HEK293 (cell line): ENCODE data around the gene MPC1.

ENCODE experiments used
- BCL11A ChIP-seq: fragments of 450-650 bp; formaldehyde crosslinking; IDR thresholded peaks from 2 replicates; pipeline ENCODE4 v1.5.1; 2016; ENCODE audit warnings: low read depth, missing biosample characterization, missing genetic modification characterization
- EGR2 ChIP-seq: fragments of 450-650 bp; formaldehyde crosslinking; IDR thresholded peaks from 2 replicates; pipeline ENCODE4 v1.5.1; 2016; ENCODE audit warnings: low read depth, missing biosample characterization, missing genetic modification characterization
- GLIS2 ChIP-seq: fragments of 450-650 bp; formaldehyde crosslinking; IDR thresholded peaks from 2 replicates; pipeline ENCODE4 v1.5.1; 2016; ENCODE audit warnings: missing biosample characterization, missing genetic modification characterization
- INSM2 ChIP-seq: fragments of 450-650 bp; formaldehyde crosslinking; IDR thresholded peaks from 2 replicates; pipeline ENCODE4 v1.5.1; 2016; ENCODE audit warnings: missing biosample characterization, missing genetic modification characterization
- KLF10 ChIP-seq: fragments of 450-650 bp; IDR thresholded peaks from 2 replicates; pipeline ENCODE4 v1.5.1; 2018; ENCODE audit warnings: missing biosample characterization, mild to moderate bottlenecking, missing genetic modification characterization
- KLF17 ChIP-seq: fragments of 450-650 bp; formaldehyde crosslinking; IDR thresholded peaks from 2 replicates; pipeline ENCODE4 v1.5.1; 2016; ENCODE audit warnings: missing biosample characterization, missing genetic modification characterization
- KLF7 ChIP-seq: fragments of 450-650 bp; formaldehyde crosslinking; IDR thresholded peaks from 2 replicates; pipeline ENCODE4 v1.5.1; 2016; ENCODE audit warnings: missing biosample characterization, missing genetic modification characterization, borderline replicate concordance
- OVOL3 ChIP-seq: fragments of 450-650 bp; formaldehyde crosslinking; IDR thresholded peaks from 2 replicates; pipeline ENCODE4 v1.5.1; 2016; ENCODE audit warnings: missing biosample characterization, missing genetic modification characterization
- SP2 ChIP-seq: fragments of 450-650 bp; formaldehyde crosslinking; IDR thresholded peaks from 2 replicates; pipeline ENCODE4 v1.5.1; 2016; ENCODE audit warnings: missing biosample characterization, missing genetic modification characterization
- SP7 ChIP-seq: fragments of 450-650 bp; formaldehyde crosslinking; IDR thresholded peaks from 2 replicates; pipeline ENCODE4 v1.5.1; 2016; ENCODE audit warnings: missing biosample characterization, missing genetic modification characterization
- TCF7L2 ChIP-seq: IDR thresholded peaks from 2 replicates; pipeline ENCODE4 v1.6.1; 2011; ENCODE audit warnings: low read depth, mild to moderate bottlenecking, inconsistent platforms, low read length, moderate library complexity, borderline replicate concordance
- ZBTB49 ChIP-seq: fragments of 450-650 bp; formaldehyde crosslinking; IDR thresholded peaks from 2 replicates; pipeline ENCODE4 v1.5.1; 2016; ENCODE audit warnings: missing biosample characterization, missing genetic modification characterization, low read depth
- ZNF121 ChIP-seq: fragments of 450-650 bp; formaldehyde crosslinking; IDR thresholded peaks from 2 replicates; pipeline ENCODE4 v1.5.1; 2016; ENCODE audit warnings: missing biosample characterization, missing genetic modification characterization
- ZNF138 ChIP-seq: fragments of 450-650 bp; formaldehyde crosslinking; IDR thresholded peaks from 2 replicates; pipeline ENCODE4 v1.5.1; 2016; ENCODE audit warnings: missing biosample characterization, missing genetic modification characterization, borderline replicate concordance
- ZNF148 ChIP-seq: fragments of 450-650 bp; formaldehyde crosslinking; IDR thresholded peaks from 2 replicates; pipeline ENCODE4 v1.5.0; 2017; ENCODE audit warnings: missing biosample characterization, missing genetic modification characterization, borderline replicate concordance
- ZNF19 ChIP-seq: fragments of 450-650 bp; formaldehyde crosslinking; IDR thresholded peaks from 2 replicates; pipeline ENCODE4; 2016; ENCODE audit warnings: missing biosample characterization, missing genetic modification characterization, low read depth
- ZNF324 ChIP-seq: fragments of 450-650 bp; formaldehyde crosslinking; IDR thresholded peaks from 2 replicates; pipeline ENCODE4 v1.5.1; 2016; ENCODE audit warnings: missing biosample characterization, missing genetic modification characterization
- ZNF354C ChIP-seq: fragments of 450-650 bp; formaldehyde crosslinking; IDR thresholded peaks from 2 replicates; pipeline ENCODE4 v1.5.1; 2016; ENCODE audit warnings: missing biosample characterization, missing genetic modification characterization, low read depth, borderline replicate concordance
- ZNF488 ChIP-seq: fragments of 450-650 bp; formaldehyde crosslinking; IDR thresholded peaks from 2 replicates; pipeline ENCODE4 v1.5.1; 2016; ENCODE audit warnings: missing biosample characterization, missing genetic modification characterization
- ZNF560 ChIP-seq: fragments of 450-650 bp; formaldehyde crosslinking; IDR thresholded peaks from 2 replicates; pipeline ENCODE4 v1.5.1; 2017; ENCODE audit warnings: missing biosample characterization, missing genetic modification characterization, borderline replicate concordance
- ZNF624 ChIP-seq: fragments of 450-650 bp; formaldehyde crosslinking; IDR thresholded peaks from 2 replicates; pipeline ENCODE4 v1.5.1; 2017; ENCODE audit warnings: missing biosample characterization, missing genetic modification characterization
- ZNF626 ChIP-seq: fragments of 450-650 bp; sonication (Bioruptor Pico); formaldehyde crosslinking; IDR thresholded peaks from 2 replicates; pipeline ENCODE4 v1.5.1; 2018; ENCODE audit warnings: missing biosample characterization, missing genetic modification characterization, inconsistent platforms
- ZNF654 ChIP-seq: fragments of 450-650 bp; formaldehyde crosslinking; IDR thresholded peaks from 2 replicates; pipeline ENCODE4 v1.5.1; 2016; ENCODE audit warnings: low read depth, missing biosample characterization, missing genetic modification characterization
- ZNF704 ChIP-seq: fragments of 450-650 bp; formaldehyde crosslinking; IDR thresholded peaks from 2 replicates; pipeline ENCODE4 v1.5.1; 2016; ENCODE audit warnings: missing biosample characterization, missing genetic modification characterization
- ZNF776 ChIP-seq: fragments of 450-650 bp; formaldehyde crosslinking; IDR thresholded peaks from 2 replicates; pipeline ENCODE4 v1.5.0; 2017; ENCODE audit warnings: missing biosample characterization, missing genetic modification characterization, borderline replicate concordance
- ZNF777 ChIP-seq: fragments of 450-650 bp; formaldehyde crosslinking; IDR thresholded peaks from 2 replicates; pipeline ENCODE4 v1.5.1; 2017; ENCODE audit warnings: missing biosample characterization, missing genetic modification characterization, borderline replicate concordance
- ZNF843 ChIP-seq: fragments of 450-650 bp; formaldehyde crosslinking; IDR thresholded peaks from 2 replicates; pipeline ENCODE4 v1.5.1; 2016; ENCODE audit warnings: missing biosample characterization, missing genetic modification characterization
- ZSCAN4 ChIP-seq: fragments of 450-650 bp; formaldehyde crosslinking; IDR thresholded peaks from 2 replicates; pipeline ENCODE4 v1.5.1; 2017; ENCODE audit warnings: missing biosample characterization, missing genetic modification characterization
- ZXDB ChIP-seq: fragments of 450-650 bp; formaldehyde crosslinking; IDR thresholded peaks from 2 replicates; pipeline ENCODE4 v1.5.1; 2016; ENCODE audit warnings: missing biosample characterization, missing genetic modification characterization

MPC1 gene

GRCh38 chr6:166382933-166383801, at the start of gene MPC1 (continued):
- TF ChIP-seq ZBTB49 (tag by site-specific recombination) (no peak), ZNF626 (tag by site-specific recombination) (no peak), SP2 (tag by site-specific recombination) (peak; percentile 84), ZSCAN4 (tag by site-specific recombination) (no peak), SP7 (no peak), ZXDB (tag by site-specific recombination) (peak; percentile 36; the same call in 1 of the 2 replicates), ZNF654 (tag by site-specific recombination) (no peak), ZNF704 (tag by site-specific recombination) (no peak), ZNF777 (tag by site-specific recombination) (no peak), KLF10 (peak; percentile 100), ZNF488 (tag by site-specific recombination) (no peak), GLIS2 (tag by site-specific recombination) (no peak), ZNF121 (no peak), TCF7L2 (no peak), ZNF843 (tag by site-specific recombination) (no peak), ZNF354C (tag by site-specific recombination) (no peak), ZNF776 (tag by site-specific recombination) (no peak), EGR2 (tag by site-specific recombination) (0 out of 2 replicates have a peak, but pooled peaks have one; percentile 49), KLF7 (tag by site-specific recombination) (no peak), ZNF19 (no peak), OVOL3 (tag by site-specific recombination) (no peak), ZNF138 (tag by site-specific recombination) (no peak), ZNF624 (tag by site-specific recombination) (no peak), ZNF148 (tag by site-specific recombination) (no peak), KLF17 (tag by site-specific recombination) (no peak), ZNF560 (tag by site-specific recombination) (no peak), ZNF324 (tag by site-specific recombination) (no peak), BCL11A (tag by site-specific recombination) (no peak), INSM2 (tag by site-specific recombination) (no peak)
